ENCODE results near the gene SNRPA1.

GRCh38 chr15:101322016-101322695 lies 27.1 kb upstream of the SNRPA1 start:
- TF ChIP-seq, protein P1, sequence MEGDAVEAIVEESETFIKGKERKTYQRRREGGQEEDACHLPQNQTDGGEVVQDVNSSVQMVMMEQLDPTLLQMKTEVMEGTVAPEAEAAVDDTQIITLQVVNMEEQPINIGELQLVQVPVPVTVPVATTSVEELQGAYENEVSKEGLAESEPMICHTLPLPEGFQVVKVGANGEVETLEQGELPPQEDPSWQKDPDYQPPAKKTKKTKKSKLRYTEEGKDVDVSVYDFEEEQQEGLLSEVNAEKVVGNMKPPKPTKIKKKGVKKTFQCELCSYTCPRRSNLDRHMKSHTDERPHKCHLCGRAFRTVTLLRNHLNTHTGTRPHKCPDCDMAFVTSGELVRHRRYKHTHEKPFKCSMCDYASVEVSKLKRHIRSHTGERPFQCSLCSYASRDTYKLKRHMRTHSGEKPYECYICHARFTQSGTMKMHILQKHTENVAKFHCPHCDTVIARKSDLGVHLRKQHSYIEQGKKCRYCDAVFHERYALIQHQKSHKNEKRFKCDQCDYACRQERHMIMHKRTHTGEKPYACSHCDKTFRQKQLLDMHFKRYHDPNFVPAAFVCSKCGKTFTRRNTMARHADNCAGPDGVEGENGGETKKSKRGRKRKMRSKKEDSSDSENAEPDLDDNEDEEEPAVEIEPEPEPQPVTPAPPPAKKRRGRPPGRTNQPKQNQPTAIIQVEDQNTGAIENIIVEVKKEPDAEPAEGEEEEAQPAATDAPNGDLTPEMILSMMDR (IDR thresholded peaks at IDR 0.05): no peak
- TF ChIP-seq POLR2A (IDR thresholded peaks at IDR 0.05): no peak

Measured in testis (tissue), 2 donors.